ENCODE results near the gene SMURF1.
"Not testable (repeated sequence)": the region's sequence is repeated elsewhere in the genome, so short reads cannot be mapped to it uniquely, and the experiment has no call there.

Gene SMURF1

DNA sequence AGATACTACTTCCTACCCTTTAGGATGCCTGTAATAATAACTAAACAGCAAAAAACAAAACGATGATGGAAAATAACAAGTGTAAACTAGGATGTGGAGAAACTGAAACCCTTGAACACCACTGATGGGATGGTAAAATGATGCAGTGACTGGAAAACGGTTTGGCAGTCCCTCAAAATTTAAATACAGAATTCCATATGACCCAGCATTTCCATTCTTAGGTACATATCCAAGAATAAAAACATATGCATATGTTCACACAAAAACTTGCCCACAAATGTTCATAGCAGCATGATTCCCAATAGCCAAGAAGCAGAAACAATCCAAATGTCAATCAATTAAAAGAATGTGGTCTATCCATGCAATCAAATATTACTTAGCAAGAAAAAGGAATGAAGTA lies 25.8 kb downstream of the SMURF1 start:
- DNase-seq = no peak

DNA sequence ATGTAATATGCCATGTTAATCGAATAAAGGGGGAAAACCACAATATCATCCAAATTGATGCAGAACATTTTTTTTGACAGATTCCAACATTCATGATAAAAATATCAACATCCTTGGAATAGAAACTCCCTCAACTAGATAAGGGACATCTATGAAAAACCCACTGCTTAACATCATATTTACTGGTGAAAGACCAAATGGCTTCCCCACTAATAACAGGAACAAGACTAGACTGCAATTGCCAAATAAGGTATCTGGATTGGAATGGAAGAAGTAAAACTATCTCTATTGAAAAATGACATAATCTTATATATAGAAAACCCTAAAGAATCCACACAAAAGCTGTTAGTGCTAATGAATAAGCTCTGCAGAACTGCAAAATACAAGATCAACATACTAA lies 27.8 kb downstream of the SMURF1 start:
- no peak for DNase-seq

DNA sequence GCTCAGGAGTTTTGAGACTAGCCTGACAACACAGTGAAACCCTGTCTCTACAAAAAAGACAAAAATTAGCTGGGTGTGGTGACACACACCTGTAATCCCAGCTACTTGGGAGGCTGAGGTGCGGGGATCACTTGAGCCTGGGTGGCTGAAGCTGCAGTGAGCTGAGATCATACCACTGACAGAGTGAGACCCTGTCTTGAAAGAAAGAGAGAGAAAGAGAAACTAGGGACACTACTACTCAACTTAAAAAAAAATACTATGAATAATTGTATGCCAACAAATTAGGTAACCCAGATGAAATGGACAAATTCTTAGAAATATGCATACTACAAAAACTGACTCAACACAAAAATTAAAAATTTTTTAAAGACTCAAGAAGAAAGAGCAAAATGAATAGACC lies 28.5 kb downstream of the SMURF1 start:
- DNase-seq = no peak

DNA sequence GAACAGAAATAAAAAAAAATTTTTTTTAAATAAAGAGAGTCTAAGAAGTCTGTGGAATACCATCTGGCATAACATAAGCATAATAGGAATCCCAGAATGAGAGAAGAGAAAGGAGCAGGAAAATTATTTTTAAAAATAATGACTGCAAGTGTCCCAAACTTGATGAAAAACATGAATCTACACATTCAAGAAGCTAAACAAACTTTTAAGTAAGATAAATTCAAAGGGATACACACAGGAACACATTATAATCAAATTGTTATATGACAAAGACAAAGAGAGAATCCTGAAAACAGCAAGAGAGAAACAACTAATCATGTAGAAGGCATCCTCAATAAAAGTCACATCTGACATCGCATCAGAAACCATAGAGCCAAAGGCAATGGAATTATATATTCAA lies 30.9 kb downstream of the SMURF1 start:
- DNase-seq = no peak

DNA sequence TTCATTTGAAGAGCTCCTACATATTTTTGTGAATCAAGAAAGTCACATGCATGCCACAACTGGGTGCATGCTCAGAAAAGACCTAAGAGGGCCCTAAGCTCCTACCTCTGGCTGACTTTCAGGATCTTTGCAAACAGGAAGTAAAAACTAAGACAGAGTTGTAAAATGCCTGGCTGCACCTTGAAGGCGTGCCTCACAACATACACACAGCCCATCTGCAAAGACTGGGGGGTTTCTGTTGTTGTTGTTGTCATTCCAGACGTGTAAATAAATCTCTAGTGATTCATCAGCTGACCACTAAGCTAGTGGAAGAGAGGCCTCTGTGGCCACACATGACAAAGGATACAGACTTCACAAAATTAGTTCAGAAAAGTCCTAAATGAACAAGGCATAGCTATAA lies 31.8 kb downstream of the SMURF1 start:
- no peak for DNase-seq

DNA sequence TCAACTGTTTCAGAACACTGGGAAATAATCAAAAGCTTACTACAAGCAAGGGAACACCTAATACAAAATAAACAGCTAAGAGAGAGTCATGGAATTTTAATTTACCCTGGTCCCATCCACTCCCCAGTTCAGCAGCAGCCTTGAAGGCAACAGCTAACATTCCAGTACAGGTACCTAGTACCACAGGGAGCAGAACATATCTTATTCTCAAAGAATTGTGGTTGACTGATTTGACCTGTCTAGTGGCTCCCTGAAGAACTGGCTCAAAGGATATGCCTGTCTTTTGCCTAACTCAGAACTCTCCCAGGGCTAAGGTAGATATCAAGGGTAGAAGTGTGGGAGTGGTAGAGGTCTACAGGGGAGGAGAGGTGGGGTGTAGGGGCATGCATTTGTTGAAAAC lies 32.3 kb downstream of the SMURF1 start:
- DNase-seq = no peak

DNA sequence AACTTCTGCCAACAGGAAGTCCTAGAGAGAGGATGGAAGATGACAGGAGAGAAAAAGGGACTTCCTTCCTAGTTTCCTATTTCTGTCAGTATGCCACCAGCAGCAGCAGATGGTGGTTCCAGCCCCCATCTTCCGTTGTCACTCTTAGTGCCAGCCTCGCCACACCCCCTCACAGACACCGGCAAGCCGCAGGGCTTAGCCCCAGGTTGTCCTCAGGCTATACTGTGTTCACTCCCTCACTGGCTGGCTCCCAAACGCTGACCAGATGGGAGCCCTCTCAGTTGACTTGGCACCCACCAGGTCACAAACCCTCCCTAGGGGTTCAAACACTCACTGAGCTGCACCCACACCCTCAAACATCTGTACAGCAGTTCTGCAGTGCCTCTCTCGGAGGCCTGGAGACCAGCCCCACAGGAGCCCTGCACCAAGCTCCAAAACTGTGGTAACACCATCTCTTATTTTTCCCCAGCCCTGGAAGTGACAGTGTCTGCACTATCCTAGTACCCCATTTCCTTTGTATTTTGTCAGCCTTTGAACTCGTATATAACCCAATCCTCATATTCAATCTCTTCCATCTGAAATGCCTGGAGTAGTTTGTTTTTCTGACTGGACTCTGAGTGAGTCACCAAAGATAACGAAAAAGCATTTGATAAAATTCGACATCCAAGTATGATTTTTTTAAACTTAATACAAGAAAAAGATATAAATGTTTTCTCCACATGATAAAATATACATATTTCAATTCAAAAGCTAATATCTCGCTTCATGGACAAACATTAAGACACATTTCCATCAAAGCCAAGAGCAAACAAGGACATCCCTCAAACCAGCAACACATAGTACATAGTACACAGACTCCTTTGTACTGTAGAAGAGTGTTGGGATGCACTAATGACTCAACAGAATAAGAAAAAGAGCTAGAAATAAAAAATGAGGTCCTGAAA lies 34.5 kb downstream of the SMURF1 start:
- DNase-seq = no peak

DNA sequence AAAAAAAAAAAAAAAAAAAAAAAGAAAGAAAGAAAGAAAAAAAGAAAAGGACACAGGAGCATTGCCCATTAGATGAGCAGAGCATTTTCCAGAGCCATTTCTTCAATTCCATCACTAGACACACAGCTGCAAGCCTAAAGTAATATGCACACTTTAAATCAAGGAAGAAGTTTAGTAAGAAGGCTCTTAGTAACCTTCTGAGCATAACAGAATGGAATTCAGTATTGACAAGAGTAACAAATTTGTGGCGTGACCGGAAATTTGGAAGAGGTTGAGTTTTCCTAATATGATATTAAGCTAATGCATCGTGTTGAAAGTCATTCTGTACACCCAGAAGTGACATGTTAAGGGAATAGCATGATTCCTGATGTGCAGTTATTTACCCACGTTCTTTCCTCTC lies 35.3 kb downstream of the SMURF1 start:
- DNase-seq = no peak

DNA sequence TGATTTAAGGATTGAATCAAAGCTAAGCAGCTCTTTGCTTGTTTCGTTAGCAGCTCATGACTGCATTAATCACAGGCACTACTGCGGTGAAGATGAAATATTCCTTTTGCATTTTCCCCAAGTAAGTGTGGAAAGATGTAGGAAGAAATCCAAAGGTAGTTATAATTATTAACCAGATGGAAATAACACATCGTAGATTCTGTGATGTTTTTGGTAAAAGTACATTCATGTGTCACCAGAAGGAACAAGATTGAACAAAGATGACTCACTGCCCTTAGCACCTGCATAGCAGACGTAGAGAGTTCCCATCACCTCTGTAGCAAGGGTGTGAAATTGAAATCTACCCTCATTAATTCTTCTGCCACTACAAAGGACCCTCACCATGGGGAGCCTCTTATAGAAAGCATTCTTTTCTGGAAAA lies 37.1 kb downstream of the SMURF1 start:
- no peak for DNase-seq

DNA sequence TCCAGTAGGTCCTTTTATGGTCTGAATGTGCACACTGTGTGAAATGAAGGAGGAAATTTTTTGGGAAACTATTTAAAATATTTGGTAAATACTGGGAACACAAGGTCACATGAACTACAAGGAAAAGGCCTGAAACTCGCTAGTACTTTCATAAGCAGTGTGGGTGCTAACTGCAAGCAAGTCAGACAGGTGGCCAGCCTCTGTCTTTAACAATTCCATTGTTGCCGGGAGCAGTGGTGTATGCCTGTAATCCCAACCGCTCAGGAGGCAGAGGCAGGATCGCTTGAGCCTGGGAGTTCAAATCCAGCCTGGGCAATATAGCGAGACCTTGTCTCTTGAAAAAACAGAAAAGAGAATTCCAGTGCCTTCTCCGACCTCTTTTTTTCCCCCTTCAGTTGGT lies 37.5 kb downstream of the SMURF1 start:
- DNase-seq = no peak

DNA sequence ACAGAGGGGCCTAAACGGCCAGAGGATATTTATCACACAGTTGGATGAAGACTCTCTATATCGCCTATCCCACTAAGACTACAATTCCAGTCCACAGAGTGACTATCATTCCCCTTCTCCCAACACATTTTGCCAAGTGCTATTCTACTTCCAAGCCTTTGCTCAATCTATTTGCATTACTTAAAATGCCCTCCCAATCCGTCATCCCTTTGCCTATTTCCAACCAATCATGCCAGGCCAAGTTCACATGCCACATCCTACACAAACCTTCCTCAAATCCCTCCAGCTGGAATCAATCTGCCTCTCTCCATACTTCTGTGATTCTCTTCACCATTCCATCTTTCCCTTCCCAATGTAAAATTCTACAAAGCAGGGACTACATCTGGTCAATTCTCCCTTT lies 38.2 kb downstream of the SMURF1 start:
- no peak for DNase-seq

DNA sequence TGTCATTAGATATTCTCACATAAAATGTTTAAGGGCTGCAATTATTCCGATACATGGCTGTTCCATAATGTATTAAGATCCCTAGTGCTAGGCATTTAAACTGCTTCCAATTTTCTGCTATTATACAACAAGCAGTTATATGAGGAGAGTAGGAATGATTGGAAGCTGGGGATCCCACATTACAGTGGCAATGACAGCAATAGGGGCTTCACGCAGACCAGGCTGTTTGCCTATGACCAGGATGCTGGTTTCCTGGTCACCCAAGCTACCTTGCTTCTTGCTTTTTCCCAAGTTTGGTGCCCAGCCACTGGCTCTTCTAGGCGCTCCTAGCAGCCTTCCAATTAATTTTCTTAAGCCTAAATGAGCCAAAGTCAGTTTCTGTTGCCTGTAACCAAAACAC lies 39.3 kb downstream of the SMURF1 start:
- DNase-seq = no peak

DNA sequence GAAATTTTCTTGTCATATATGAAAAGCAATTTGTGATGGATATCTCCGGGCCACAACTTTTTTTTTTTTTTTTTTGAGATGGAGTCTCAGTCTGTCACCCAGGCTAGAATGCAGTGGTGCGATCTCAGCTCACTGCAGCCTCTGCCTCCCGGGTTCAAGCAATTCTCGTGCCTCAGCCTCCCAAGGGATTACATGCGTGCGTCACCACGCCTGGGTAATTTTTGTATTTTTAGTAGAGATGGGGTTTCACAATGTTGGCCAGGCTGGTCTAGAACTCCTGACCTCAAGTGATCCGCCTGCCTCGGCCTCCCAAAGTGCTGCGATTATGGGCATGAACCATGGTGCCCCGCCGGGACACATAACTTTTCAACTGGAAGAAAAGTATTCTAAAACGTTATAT lies 40.1 kb downstream of the SMURF1 start:
- DNase-seq = not testable (repeated sequence)

DNA sequence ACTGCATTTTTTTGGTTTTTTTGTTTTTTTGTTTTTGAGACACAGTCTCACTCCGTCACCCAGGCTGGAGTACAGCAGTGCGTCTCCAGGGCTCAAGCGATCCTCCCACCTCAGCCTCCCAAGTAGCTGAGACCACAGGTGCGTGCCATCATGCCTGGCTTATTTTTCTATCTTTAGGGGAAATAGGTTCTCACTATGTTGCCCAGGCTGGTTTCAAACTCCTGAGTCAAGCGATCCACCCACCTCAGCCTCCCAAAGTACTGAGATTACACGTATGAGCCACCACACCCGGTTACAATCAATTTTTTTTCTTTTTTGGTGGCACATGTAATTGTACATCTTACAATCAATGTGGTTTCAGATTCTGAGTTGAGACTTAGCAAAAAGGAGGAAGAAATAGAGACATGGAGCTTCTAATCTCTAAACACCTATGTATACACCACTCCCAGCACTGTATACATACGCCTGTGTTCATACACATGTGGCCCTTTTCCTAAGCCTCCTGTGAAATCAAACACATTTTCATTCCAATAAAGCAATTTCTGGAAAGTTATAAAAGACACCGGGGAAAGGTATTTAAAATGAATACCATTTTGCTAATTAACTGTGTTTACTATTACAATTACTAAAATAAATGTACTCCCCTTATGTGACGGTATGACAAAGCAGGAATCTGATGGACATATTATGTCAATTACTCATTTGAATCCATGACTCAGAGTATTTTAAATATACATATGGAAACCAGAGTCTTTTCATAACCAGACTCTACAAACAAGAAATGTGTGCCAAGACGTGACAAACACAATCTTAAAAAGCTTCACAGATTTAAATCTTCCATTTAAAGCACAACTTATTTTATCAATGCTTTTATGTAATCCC lies 40.9 kb downstream of the SMURF1 start:
- no peak for DNase-seq

DNA sequence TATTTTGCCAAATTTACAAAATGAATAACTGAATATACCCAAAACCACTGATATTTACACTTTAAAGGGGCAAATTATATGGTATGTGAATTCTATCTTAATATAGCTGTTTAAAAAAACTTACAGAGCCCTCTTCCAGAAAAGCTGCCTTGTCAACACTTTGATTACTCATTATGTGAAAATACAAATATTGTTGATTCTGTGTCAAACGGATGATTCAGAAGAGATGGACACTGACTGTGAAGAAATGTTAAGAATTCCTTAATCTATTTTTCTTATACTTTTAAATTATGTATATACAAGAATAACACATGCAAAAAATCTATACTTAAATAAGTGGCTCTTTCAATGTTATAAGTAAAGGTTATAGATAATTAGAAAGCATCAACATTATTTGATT lies 41.5 kb downstream of the SMURF1 start:
- no peak for DNase-seq

DNA sequence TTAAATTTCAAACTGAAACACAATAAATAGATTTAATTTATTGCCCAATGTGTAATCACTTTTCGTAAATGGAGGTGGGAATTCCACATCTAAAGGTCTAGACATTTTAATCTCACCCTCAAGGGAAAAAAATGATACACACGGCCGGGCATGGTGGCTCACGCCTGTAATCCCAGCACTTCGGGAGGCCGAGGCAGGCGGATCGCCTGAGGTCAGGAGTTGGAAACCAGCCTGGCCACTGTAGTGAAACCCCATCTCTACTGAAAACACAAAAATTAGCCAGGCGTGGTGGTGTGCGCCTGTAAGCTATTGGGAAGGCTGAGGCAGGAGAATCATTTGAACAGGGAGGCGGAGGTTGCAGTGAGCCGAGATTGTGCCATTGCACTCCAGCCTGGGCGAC lies 42.4 kb downstream of the SMURF1 start:
- DNase-seq = not testable (repeated sequence)

DNA sequence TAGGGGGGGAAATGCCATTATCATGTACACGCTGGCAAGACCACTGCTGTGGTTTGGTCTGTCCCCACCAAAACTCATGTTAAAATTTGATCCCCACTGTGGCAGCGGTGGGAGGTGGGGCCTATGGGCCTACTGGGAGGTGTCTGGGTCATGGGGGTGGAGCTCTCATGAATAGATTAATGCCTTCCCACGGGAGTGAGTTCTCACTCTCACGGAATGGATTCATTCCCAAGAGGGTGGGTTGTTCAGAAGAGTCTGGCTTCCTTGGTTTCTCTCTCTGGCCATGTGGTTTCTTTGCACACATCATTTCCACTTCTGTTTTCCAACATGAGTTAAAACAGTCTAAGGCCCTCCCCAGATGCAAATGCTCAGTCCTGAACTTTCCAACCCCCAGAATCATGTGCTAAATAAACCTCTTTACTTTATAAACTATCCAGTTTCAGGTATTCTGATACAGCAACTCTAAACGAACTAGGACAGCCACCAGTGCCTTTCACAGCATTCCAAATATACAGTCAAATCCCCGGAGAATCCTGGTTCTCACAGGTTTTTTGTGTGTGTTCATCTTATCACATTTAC lies 44.3 kb downstream of the SMURF1 start:
- DNase-seq = no peak

DNA sequence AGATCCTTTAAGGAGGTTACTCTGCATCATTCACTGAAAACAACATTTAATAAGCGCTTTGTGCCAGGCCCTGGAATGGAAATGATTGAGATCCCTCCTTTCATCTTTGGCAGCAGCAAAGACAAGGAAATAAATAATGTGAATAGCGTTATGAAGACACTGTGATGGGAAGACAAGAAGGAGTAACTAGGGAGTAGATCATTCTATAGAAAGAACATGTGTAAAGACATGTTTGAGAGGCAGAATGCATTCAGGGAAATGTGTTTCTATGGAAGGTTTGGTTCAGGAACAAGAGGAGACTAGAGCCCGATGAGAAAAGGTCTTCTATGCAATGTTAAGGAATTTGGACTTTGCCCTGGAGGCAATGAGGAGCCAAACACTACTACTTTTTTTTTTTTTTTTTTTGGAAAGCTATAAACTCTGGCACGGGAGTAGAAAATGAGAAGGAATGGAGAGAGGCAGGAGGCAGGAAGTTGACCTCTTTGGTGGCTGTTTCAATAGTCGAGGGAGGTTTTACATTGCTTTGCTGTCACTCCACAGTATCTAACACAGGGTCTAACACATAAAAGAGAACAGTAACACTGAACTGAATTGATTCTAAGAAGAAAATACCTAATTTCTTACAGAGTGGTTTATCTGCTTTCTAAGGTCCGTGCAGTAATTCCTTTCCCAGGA lies 44.9 kb downstream of the SMURF1 start:
- DNase-seq = no peak

DNA sequence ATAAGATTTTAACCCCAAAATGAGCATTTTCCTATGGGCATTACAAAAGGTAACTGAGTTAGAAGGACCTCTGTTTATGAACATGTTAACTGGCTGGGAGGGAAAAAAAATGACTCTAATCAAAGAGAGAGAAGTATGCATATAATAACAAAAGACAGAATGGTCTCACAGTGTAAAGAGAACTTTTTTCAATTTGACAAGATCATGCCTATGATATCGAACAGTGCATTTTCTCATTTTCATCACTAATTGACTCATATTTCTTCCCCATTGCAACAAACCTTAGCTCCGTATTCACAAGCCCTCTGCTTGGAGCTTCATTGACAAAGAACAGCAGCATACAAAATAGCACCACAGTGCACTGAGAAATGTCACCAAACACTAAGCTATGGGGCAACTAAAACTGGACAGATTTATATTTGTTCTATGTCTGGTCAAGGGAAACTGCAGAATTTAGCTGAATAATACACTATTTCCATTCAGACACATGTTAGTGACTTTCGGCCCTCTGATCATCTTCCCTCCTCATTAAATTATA lies 45.6 kb downstream of the SMURF1 start:
- DNase-seq = no peak

DNA sequence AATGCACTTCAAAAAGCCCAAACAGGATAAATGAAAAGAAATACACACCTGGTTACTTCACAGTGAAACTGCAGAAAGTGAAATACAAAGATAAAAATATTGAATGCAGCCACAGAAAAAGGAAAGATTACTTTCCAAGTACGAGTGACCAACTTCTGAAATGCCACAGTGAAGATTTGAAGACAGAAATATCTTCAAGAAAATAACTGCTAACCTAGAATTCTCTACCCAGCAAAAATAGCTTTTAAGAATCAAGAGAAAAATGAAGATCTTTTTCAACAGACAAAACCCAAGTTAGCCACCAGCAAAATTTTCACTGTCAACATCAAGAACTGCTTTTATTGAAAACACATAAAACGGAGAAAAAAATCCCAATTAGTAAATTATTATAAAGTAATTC lies 46.2 kb downstream of the SMURF1 start:
- DNase-seq = no peak

DNA sequence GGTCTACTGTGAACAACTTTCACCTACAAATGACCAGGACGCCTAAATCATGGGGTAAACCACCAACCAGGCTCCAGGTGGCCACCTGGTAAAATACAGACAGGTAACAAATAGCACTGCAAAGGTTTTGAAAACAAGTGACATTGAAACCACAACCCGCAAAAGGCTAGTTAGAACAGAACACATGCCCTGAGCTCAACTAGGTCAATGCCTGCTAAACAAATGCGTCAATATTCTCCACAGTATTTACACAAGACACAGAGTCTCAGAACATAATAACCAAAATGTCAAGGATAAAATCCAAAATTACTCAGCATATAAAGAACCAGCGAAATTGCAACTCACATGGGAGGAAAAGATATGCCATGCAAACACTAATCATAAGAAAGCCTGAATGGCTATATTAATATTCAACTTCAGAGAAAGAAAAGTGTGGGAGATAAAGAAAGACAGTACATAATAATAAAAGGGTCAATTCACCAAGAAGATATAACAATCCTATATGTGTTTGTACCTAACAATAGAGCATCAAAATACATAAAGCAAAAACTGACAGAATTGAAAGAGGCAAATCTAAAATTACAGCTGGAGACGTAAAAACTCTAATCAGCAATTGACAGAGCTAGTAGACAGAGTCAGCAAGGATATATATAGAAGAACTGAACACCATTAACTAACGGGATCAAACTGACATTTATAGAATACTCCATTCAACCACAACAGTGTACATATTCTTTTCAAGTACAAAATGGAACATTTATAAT lies 47.6 kb downstream of the SMURF1 start:
- DNase-seq = no peak

DNA sequence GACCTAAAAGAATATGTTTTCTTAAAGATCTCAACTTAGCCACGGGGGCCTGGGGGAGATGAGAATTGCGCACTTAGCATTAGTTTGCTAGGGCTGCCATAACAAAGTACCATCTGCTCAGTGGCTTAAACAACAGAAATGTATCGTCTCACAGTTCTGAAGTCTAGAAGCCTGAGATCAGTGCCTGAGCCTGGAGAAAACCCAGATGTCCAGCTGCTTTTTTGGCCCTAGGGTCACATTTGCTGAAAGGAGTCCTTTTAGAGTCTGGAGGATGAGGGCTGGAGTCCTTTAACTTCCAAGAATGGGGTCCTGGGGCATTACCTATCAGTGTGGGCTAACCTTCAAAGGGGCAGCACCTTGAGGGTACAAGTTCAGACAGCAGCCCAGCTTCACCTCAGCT lies 48.2 kb downstream of the SMURF1 start:
- DNase-seq = no peak

All from DMS79 (cell line).